NCI-H1930 (cell line): ENCODE results near the gene CCBE1.
"Not testable (repeated sequence)": the region's sequence is repeated elsewhere in the genome, so short reads cannot be mapped to it uniquely, and the experiment has no call there.

Experiments used
- DNase-seq, 2 experiments: peaks; one replicate each; lab custom pipeline; 2025; lab: John Stamatoyannopoulos, UW

The CCBE1 gene

GRCh38 chr18:59655676-59656075 lies 41.5 kb downstream of the CCBE1 start:
- DNase-seq, result no peak

GRCh38 chr18:59651071-59651470 lies 46.2 kb downstream of the CCBE1 start:
- no peak for DNase-seq

- no peak for DNase-seq
Measured at GRCh38 chr18:59650266-59650820, 46.9 kb downstream of the CCBE1 start.

- no peak for DNase-seq
Measured at GRCh38 chr18:59649591-59649990, 47.6 kb downstream of the CCBE1 start.

GRCh38 chr18:59648469-59648868 lies 48.8 kb downstream of the CCBE1 start:
- not testable (repeated sequence) for DNase-seq

- DNase-seq, result no peak
Measured at GRCh38 chr18:59646963-59647307, 50.3 kb downstream of the CCBE1 start.

GRCh38 chr18:59646228-59646962 lies 50.8 kb downstream of the CCBE1 start:
- no peak for DNase-seq

GRCh38 chr18:59643740-59644139 lies 53.5 kb downstream of the CCBE1 start:
- DNase-seq, result no peak

GRCh38 chr18:59640721-59641120 lies 56.5 kb downstream of the CCBE1 start:
- DNase-seq, result no peak

- no peak for DNase-seq
Measured at GRCh38 chr18:59639821-59640220, 57.4 kb downstream of the CCBE1 start.

GRCh38 chr18:59639136-59639535 lies 58.1 kb downstream of the CCBE1 start:
- no peak for DNase-seq

GRCh38 chr18:59633961-59634485 lies 63.2 kb downstream of the CCBE1 start:
- no peak for DNase-seq

- no peak for DNase-seq
Measured at GRCh38 chr18:59633317-59633716, 63.9 kb downstream of the CCBE1 start.

GRCh38 chr18:59631583-59632181 lies 65.5 kb downstream of the CCBE1 start:
- DNase-seq, result peak in 1 of 2 experiments; percentile 12

GRCh38 chr18:59629894-59630293 lies 67.3 kb downstream of the CCBE1 start:
- DNase-seq, result no peak

- no peak for DNase-seq
Measured at GRCh38 chr18:59628995-59629394, 68.2 kb downstream of the CCBE1 start.

- DNase-seq, result no peak
Measured at GRCh38 chr18:59627414-59627813, 69.8 kb downstream of the CCBE1 start.

- no peak for DNase-seq
Measured at GRCh38 chr18:59624369-59624765, 72.9 kb downstream of the CCBE1 start.

GRCh38 chr18:59623456-59624368 lies 73.5 kb downstream of the CCBE1 start:
- no peak for DNase-seq

GRCh38 chr18:59621027-59621426 lies 76.2 kb downstream of the CCBE1 start:
- no peak for DNase-seq

- DNase-seq, result no peak
Measured at GRCh38 chr18:59620381-59620780, 76.8 kb downstream of the CCBE1 start.

- no peak for DNase-seq
Measured at GRCh38 chr18:59619816-59620215, 77.4 kb downstream of the CCBE1 start.
